ENCODE results near the gene TRIM64.
"Not testable (repeated sequence)": the region's sequence is repeated elsewhere in the genome, so short reads cannot be mapped to it uniquely, and the experiment has no call there.

TRIM64 gene

GRCh38 chr11:89965737-89966136, at the start of gene TRIM64:
TSS of gene TRIM64 (plus strand) at chr11:89966037. CDS start at chr11:89968504, 2,467 bp downstream.
- not testable (repeated sequence) for DNase-seq

- no peak for DNase-seq
Observed at GRCh38 chr11:89922195-89922660, 43.6 kb upstream of the TRIM64 start, which contains the start of gene TRIM49D1. TSS of gene TRIM49D1 (minus strand) at chr11:89922245. CDS start at chr11:89917710, 4,535 bp downstream.

GRCh38 chr11:89923764-89924163, 42.1 kb upstream of the TRIM64 start, which contains the start of gene TRIM49D2:
TSS of gene TRIM49D2 (plus strand) at chr11:89924064. CDS start at chr11:89926762, 2,698 bp downstream.
- not testable (repeated sequence) for DNase-seq

GRCh38 chr11:89960833-89961232, 5.0 kb upstream of the TRIM64 start:
- not testable (repeated sequence) for DNase-seq

All from NCI-H2107 (cell line).